ENCODE results near the gene PUS1.

PUS1 gene

DNA sequence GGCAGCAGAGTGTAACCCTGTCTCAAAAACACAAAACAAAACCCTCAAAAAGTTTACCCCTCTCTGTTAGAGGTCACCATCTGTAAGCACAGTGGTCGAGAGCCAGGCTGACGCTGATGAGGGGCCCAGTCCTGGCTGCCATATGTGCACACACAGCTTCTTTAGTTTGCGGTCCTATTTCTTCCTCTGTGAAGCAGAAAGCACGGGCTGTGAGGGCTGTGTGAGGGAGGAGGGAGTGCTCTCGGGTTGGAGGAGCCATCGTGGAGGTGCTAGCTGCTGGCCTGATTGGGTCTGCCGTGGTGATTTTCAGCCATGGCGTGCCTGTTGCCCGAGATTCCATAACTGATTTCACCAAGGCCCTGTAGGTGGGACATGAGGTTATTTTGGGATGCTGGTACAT lies 31.2 kb upstream of the PUS1 start:
- H3K27ac ChIP-seq, result peak overlapping the region; percentile 99
- no peaks in the 10 kb centered on the region for H3K9me3 ChIP-seq (ENCODE audit: control insufficient read depth, low read length)
- H2AFZ ChIP-seq, result no peak overlapping the region
- TF ChIP-seq CTCF (IDR thresholded peaks at IDR 0.05), result no peak
- H3K4me3 ChIP-seq (ENCODE audit: low read depth, low read length), result no peak overlapping the region
- no peaks in the 10 kb centered on the region for H3K36me3 ChIP-seq (ENCODE audit: control insufficient read depth, insufficient read depth, low read length)
- H3K79me2 ChIP-seq, result peaks cover 50% of the 10 kb centered on the region
- no peak overlapping the region for H3K9ac ChIP-seq
- H3K4me1 ChIP-seq, result peaks cover 20% of the 10 kb centered on the region
- H3K4me2 ChIP-seq (ENCODE audit: low read length), result no peak overlapping the region
- no peaks in the 10 kb centered on the region for H3K27me3 ChIP-seq (ENCODE audit: control insufficient read depth, insufficient read depth, low read length)

DNA sequence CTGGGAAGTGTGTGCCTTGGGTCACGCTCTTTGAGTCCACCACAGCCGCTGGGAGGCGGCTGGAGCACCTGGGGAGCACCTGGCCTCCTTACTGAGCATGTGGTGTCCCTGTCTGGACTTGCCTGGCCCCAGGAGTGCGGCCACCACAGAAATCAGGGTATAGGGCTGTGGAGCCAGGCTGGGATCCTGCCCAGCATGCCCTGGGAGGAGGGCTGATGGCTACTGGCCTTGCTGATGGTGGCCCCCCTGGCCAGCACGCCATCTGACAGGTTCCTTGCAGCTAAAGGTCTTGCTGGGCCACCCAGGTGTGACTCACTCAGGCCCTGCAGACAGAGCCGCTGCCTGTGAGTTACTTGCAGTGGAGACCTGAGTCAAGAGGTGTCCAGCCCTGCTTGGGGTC lies 28.7 kb upstream of the PUS1 start:
- H3K9ac ChIP-seq, result no peak overlapping the region
- H3K27me3 ChIP-seq (ENCODE audit: control insufficient read depth, insufficient read depth, low read length), result no peaks in the 10 kb centered on the region
- H3K4me3 ChIP-seq (ENCODE audit: low read depth, low read length), result no peak overlapping the region
- no peak overlapping the region for H2AFZ ChIP-seq
- no peaks in the 10 kb centered on the region for H3K36me3 ChIP-seq (ENCODE audit: control insufficient read depth, insufficient read depth, low read length)
- H3K4me2 ChIP-seq (ENCODE audit: low read length), result no peak overlapping the region
- no peaks in the 10 kb centered on the region for H3K9me3 ChIP-seq (ENCODE audit: control insufficient read depth, low read length)
- peaks cover 20% of the 10 kb centered on the region for H3K4me1 ChIP-seq
- H3K79me2 ChIP-seq, result peaks cover 74% of the 10 kb centered on the region
- no peak for TF ChIP-seq CTCF (IDR thresholded peaks at IDR 0.05)
- H3K27ac ChIP-seq, result no peak overlapping the region

GRCh38 chr12:131901431-131902331 lies 27.4 kb upstream of the PUS1 start:
- H3K9me3 ChIP-seq (ENCODE audit: control insufficient read depth, low read length), result no peaks in the 10 kb centered on the region
- TF ChIP-seq CTCF (IDR thresholded peaks at IDR 0.05), result no peak
- no peaks in the 10 kb centered on the region for H3K36me3 ChIP-seq (ENCODE audit: control insufficient read depth, insufficient read depth, low read length)
- no peak overlapping the region for H3K9ac ChIP-seq
- H3K79me2 ChIP-seq, result peaks cover 78% of the 10 kb centered on the region
- H2AFZ ChIP-seq, result no peak overlapping the region
- no peak overlapping the region for H3K4me2 ChIP-seq (ENCODE audit: low read length)
- H3K27ac ChIP-seq, result no peak overlapping the region
- H3K4me3 ChIP-seq (ENCODE audit: low read depth, low read length), result no peak overlapping the region
- H3K27me3 ChIP-seq (ENCODE audit: control insufficient read depth, insufficient read depth, low read length), result no peaks in the 10 kb centered on the region
- H3K4me1 ChIP-seq, result peaks cover 19% of the 10 kb centered on the region

- H3K9me3 ChIP-seq (ENCODE audit: control insufficient read depth, low read length), result no peaks in the 10 kb centered on the region
- no peak overlapping the region for H3K4me2 ChIP-seq (ENCODE audit: low read length)
- TF ChIP-seq CTCF (IDR thresholded peaks at IDR 0.05), result no peak
- H3K4me1 ChIP-seq, result peaks cover 10% of the 10 kb centered on the region
- H3K4me3 ChIP-seq (ENCODE audit: low read depth, low read length), result no peak overlapping the region
- H3K79me2 ChIP-seq, result peaks cover 72% of the 10 kb centered on the region
- H2AFZ ChIP-seq, result no peak overlapping the region
- H3K9ac ChIP-seq, result no peak overlapping the region
- H3K27ac ChIP-seq, result no peak overlapping the region
- no peaks in the 10 kb centered on the region for H3K36me3 ChIP-seq (ENCODE audit: control insufficient read depth, insufficient read depth, low read length)
- no peaks in the 10 kb centered on the region for H3K27me3 ChIP-seq (ENCODE audit: control insufficient read depth, insufficient read depth, low read length)
Observed at GRCh38 chr12:131902332-131903241, 26.5 kb upstream of the PUS1 start.
